Skeletal muscle satellite cell (primary cell): ENCODE results near the gene SMCO4. TPM values are rescaled to one million over a fixed set of nuclear protein-coding genes. Genes with fewer than 3 reads are reported as not detected.
A peak's percentile ranks its signal among the peaks of the same experiment; 100 is the strongest.
"Not testable (repeated sequence)": the region's sequence is repeated elsewhere in the genome, so short reads cannot be mapped to it uniquely, and the experiment has no call there.

Source experiments
- H3K27me3 ChIP-seq: 2 replicates; pipeline ENCODE4 v1.7.0; 2013; ENCODE audit warnings: low read length; ENCODE audit not compliant: control insufficient read depth, insufficient read depth
- H3K36me3 ChIP-seq: 2 replicates; pipeline ENCODE4 v1.7.0; 2013; ENCODE audit warnings: mild to moderate bottlenecking, control low read depth, low read length; ENCODE audit not compliant: insufficient read depth
- H3K4me1 ChIP-seq: 2 replicates; pipeline ENCODE4 v1.7.0; 2013; ENCODE audit warnings: low read length; ENCODE audit not compliant: control insufficient read depth, insufficient read depth
- H3K4me2 ChIP-seq: 2 replicates; pipeline ENCODE4 v1.7.0; 2013; ENCODE audit warnings: mild to moderate bottlenecking, low read length
- H3K4me3 ChIP-seq: 2 replicates; pipeline ENCODE4 v1.7.0; 2013; ENCODE audit warnings: low read length
- H3K9ac ChIP-seq: 2 replicates; pipeline ENCODE4 v1.7.0; 2013; ENCODE audit warnings: mild to moderate bottlenecking, low read depth, low read length, moderate library complexity
- H3K9me3 ChIP-seq: replicated peaks from 2 replicates; pipeline ENCODE4 v1.7.0; 2013; ENCODE audit warnings: mild to moderate bottlenecking, control low read depth, low read length
- total RNA-seq: library from RNA; depleted of rRNA; stranded (reverse); fragments of >200 nt; gene quantifications from 2 replicates; pipeline ENCODE4 v1.2.3, GENCODE V29; 2012; rRNA removed

SMCO4 gene
- total RNA-seq: 4.2 and 25.1 TPM in 2 replicates

DNA sequence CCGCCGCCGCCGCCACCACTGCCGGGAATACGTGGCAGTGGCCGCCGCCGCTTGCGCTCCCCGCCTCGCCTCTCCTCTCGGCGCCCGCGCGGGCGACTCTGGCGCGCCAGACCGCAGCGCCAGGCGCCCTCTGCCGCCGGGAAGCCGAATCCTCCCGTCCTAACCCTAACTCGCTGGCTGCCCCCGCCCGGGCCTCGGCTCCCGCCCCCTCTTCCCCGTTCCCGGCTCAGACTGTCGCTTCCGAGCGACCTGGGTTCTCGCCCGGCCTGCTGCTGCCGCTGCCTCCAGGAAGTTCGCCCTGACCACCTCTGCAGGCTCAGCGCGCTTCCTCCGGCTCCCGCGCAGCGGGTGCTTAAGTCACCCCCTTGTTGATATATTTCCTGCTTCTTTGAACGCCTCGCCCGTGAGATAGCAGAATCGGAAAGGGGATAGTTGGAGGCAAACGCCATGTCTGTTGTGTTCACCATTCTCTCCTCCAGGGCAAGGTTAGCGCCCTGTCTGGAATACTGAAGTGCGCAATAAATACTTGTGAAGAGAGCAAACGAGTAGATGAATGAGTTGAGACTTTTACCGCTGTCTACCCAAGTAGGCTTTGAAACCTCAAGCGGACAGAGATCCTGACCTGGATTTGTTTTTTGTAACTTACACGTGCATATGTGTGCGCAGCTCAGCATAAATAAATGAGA, at the start of gene SMCO4:
TSS of gene SMCO4 (minus strand) at position 100 of the 686 bp plus-strand sequence. CDS start 64,202 bp downstream, outside the sequence.
- Histone ChIP-seq H3K4me1 (peaks cover 17% of the 10 kb centered on the region), H3K27me3 (peaks cover 18% of the 10 kb centered on the region), H3K9me3 (no peaks in the 10 kb centered on the region), H3K36me3 (no peaks in the 10 kb centered on the region), H3K9ac (peak within 1 kb of the TSS; percentile 73), H3K4me3 (peak within 1 kb of the TSS; percentile 84), H3K4me2 (peak within 1 kb of the TSS; percentile 89)

GRCh38 chr11:93591247-93591898, 48.2 kb upstream of the SMCO4 start:
- Histone ChIP-seq H3K9ac (no peak overlapping the region), H3K4me2 (no peak overlapping the region), H3K27me3 (no peaks in the 10 kb centered on the region), H3K9me3 (no peaks in the 10 kb centered on the region), H3K4me3 (no peak overlapping the region), H3K36me3 (no peaks in the 10 kb centered on the region), H3K4me1 (peaks cover 9% of the 10 kb centered on the region)

GRCh38 chr11:93589347-93589746, 46.2 kb upstream of the SMCO4 start:
- Histone ChIP-seq H3K4me3 (no peak overlapping the region), H3K4me2 (no peak overlapping the region), H3K27me3 (no peaks in the 10 kb centered on the region), H3K9ac (no peak overlapping the region), H3K4me1 (peaks cover 12% of the 10 kb centered on the region), H3K36me3 (no peaks in the 10 kb centered on the region), H3K9me3 (no peaks in the 10 kb centered on the region)

DNA sequence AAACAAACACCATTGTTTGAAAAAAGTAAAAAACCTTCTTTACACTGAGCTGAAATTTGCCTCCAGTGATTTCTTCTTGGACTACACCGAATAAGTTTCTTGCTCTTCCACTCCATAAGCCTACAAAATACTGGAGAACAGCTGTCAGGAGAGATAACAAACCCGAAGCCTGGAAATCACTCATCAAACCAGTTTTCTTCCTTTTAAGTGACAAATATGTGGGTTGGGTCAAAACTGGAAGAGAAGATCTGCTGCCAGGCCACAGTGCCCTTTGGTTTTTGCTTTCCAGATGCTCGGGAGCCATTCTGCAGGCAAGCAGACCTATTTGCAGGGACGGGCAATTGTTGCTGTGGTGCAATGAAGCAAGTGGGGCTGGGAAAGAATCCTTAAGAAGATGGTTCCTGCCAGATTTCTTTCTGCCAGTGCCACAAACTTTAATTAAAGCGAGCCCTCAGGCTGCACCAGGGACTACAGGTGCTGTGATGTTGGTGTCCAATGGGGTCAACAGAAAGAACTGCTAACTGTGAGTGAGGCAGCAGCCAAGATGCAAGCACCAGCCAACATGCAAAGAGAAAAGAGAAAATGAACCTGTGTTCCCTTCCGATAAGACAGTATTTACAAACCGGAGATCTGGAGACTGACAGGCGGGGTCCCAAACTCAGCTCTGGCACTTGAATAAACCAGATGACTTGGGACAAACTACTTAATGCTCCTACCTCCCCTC, 44.8 kb upstream of the SMCO4 start:
- Histone ChIP-seq H3K4me2 (no peak overlapping the region), H3K27me3 (no peaks in the 10 kb centered on the region), H3K9ac (no peak overlapping the region), H3K9me3 (no peaks in the 10 kb centered on the region), H3K4me3 (no peak overlapping the region), H3K36me3 (no peaks in the 10 kb centered on the region), H3K4me1 (peaks cover 12% of the 10 kb centered on the region)

GRCh38 chr11:93587425-93587824, 44.2 kb upstream of the SMCO4 start:
- not testable (repeated sequence) for H3K9me3 ChIP-seq, H3K4me3 ChIP-seq, H3K36me3 ChIP-seq, H3K4me2 ChIP-seq, H3K9ac ChIP-seq, H3K27me3 ChIP-seq
- H3K4me1 ChIP-seq: peaks cover 12% of the 10 kb centered on the region

- no peaks in the 10 kb centered on the region for H3K27me3 ChIP-seq
- H3K4me1 ChIP-seq: peaks cover 3% of the 10 kb centered on the region
- H3K9ac ChIP-seq: no peak overlapping the region
- H3K9me3 ChIP-seq: no peaks in the 10 kb centered on the region
- no peaks in the 10 kb centered on the region for H3K36me3 ChIP-seq
- no peak overlapping the region for H3K4me3 ChIP-seq
- H3K4me2 ChIP-seq: no peak overlapping the region
Measured at GRCh38 chr11:93585758-93586157, 42.6 kb upstream of the SMCO4 start.

- no peaks in the 10 kb centered on the region for H3K27me3 ChIP-seq
Measured at GRCh38 chr11:93583490-93583889, 40.3 kb upstream of the SMCO4 start.

DNA sequence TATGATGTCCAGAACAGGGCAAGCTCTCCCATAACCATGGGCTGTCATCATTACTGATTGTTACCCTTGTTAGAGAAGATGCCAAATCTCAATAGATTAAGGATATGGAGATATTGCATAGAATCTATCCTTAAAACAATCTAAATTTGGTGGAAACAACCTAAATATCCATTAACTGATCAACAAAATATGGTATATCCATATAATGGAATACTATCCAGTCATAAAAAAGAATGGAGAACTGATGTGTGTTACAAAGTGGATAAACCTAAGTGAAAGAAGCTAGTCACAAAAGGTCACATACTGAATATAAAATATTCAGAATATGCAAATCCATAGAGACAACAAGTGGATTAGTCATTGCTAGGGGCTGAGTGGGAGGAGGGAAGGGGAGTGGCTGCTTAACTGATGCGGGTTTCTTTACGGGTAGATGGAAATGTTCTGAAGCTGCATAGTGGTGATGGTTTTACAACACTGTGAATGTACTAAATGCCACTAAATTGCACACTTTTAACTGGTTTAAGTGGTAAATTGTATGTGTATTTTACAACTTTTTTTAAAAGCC, 36.1 kb upstream of the SMCO4 start:
- Histone ChIP-seq H3K9me3 (no peaks in the 10 kb centered on the region), H3K9ac (no peak overlapping the region), H3K4me3 (no peak overlapping the region), H3K36me3 (no peaks in the 10 kb centered on the region), H3K4me2 (no peak overlapping the region), H3K27me3 (no peaks in the 10 kb centered on the region), H3K4me1 (peaks cover 13% of the 10 kb centered on the region)

More at GRCh38 chr11:93583490-93583889, 40.3 kb upstream of the SMCO4 start:
- Histone ChIP-seq H3K36me3 (no peaks in the 10 kb centered on the region), H3K9me3 (no peaks in the 10 kb centered on the region), H3K4me1 (peaks cover 3% of the 10 kb centered on the region), H3K4me3 (no peak overlapping the region), H3K9ac (no peak overlapping the region), H3K4me2 (no peak overlapping the region)

GRCh38 chr11:93577286-93577685, 34.1 kb upstream of the SMCO4 start:
- Histone ChIP-seq H3K4me2 (peak overlapping the region; percentile 8), H3K27me3 (no peaks in the 10 kb centered on the region), H3K4me1 (peaks cover 13% of the 10 kb centered on the region), H3K36me3 (no peaks in the 10 kb centered on the region), H3K4me3 (no peak overlapping the region), H3K9ac (no peak overlapping the region), H3K9me3 (no peaks in the 10 kb centered on the region)

GRCh38 chr11:93576870-93577269, 33.7 kb upstream of the SMCO4 start:
- H3K9ac ChIP-seq, H3K4me3 ChIP-seq, H3K9me3 ChIP-seq, H3K36me3 ChIP-seq, H3K27me3 ChIP-seq: not testable (repeated sequence)
- Histone ChIP-seq H3K4me1 (peaks cover 13% of the 10 kb centered on the region), H3K4me2 (peak overlapping the region; percentile 8)

- Histone ChIP-seq H3K9ac (no peak overlapping the region), H3K4me3 (no peak overlapping the region), H3K36me3 (no peaks in the 10 kb centered on the region), H3K4me2 (no peak overlapping the region), H3K4me1 (peaks cover 21% of the 10 kb centered on the region), H3K27me3 (no peaks in the 10 kb centered on the region), H3K9me3 (no peaks in the 10 kb centered on the region)
Measured at GRCh38 chr11:93574638-93575220, 31.5 kb upstream of the SMCO4 start.
